Measurements from ENCODE around the gene SAMD4B.

Gene SAMD4B

GRCh38 chr19:39390751-39391437 lies 48.7 kb downstream of the SAMD4B start, which contains the start of the genes MED29 and PAF1:
MED29 (plus strand) TSS chr19:39391378; CDS start chr19:39391423, 45 bp downstream.
PAF1 (minus strand) TSS chr19:39391106; CDS start chr19:39390864, 242 bp downstream.
- no peak for TF ChIP-seq CTCF (IDR thresholded peaks at IDR 0.05; ENCODE audit: control insufficient read depth, insufficient read depth, low read depth, low read length, missing control alignments)
- peak within 1 kb of the TSS; percentile 100 for H3K4me3 ChIP-seq (ENCODE audit: control insufficient read depth, low read depth, low read length)
- DNase-seq (ENCODE audit: low read depth): peak; percentile 99

GRCh38 chr19:39397360-39398296 lies 55.4 kb downstream of the SAMD4B start:
- DNase-seq (ENCODE audit: low read depth): no peak
- TF ChIP-seq CTCF (IDR thresholded peaks at IDR 0.05; ENCODE audit: control insufficient read depth, insufficient read depth, low read depth, low read length, missing control alignments): peak; percentile 98
- H3K4me3 ChIP-seq (ENCODE audit: control insufficient read depth, low read depth, low read length): no peak overlapping the region

GRCh38 chr19:39398297-39398864 lies 56.2 kb downstream of the SAMD4B start:
- no peak overlapping the region for H3K4me3 ChIP-seq (ENCODE audit: control insufficient read depth, low read depth, low read length)
- DNase-seq (ENCODE audit: low read depth): no peak
- no peak for TF ChIP-seq CTCF (IDR thresholded peaks at IDR 0.05; ENCODE audit: control insufficient read depth, insufficient read depth, low read depth, low read length, missing control alignments)

- H3K4me3 ChIP-seq (ENCODE audit: control insufficient read depth, low read depth, low read length): no peak overlapping the region
- DNase-seq (ENCODE audit: low read depth): no peak
- no peak for TF ChIP-seq CTCF (IDR thresholded peaks at IDR 0.05; ENCODE audit: control insufficient read depth, insufficient read depth, low read depth, low read length, missing control alignments)
Measured at GRCh38 chr19:39399668-39400050, 57.4 kb downstream of the SAMD4B start.

- DNase-seq (ENCODE audit: low read depth): no peak
- TF ChIP-seq CTCF (IDR thresholded peaks at IDR 0.05; ENCODE audit: control insufficient read depth, insufficient read depth, low read depth, low read length, missing control alignments): no peak
Measured at GRCh38 chr19:39400061-39400460, 57.8 kb downstream of the SAMD4B start.

GRCh38 chr19:39401070-39401548 lies 58.9 kb downstream of the SAMD4B start:
- no peak for TF ChIP-seq CTCF (IDR thresholded peaks at IDR 0.05; ENCODE audit: control insufficient read depth, insufficient read depth, low read depth, low read length, missing control alignments)
- no peak overlapping the region for H3K4me3 ChIP-seq (ENCODE audit: control insufficient read depth, low read depth, low read length)
- DNase-seq (ENCODE audit: low read depth): no peak

More at GRCh38 chr19:39400061-39400460, 57.8 kb downstream of the SAMD4B start:
- H3K4me3 ChIP-seq (ENCODE audit: control insufficient read depth, low read depth, low read length): no peak overlapping the region

Data from AG09309 (cell line).